HepG2 (cell line): Measurements from ENCODE around the gene IL17RC. TPM values are rescaled to one million over a fixed set of nuclear protein-coding genes. Genes with fewer than 3 reads are reported as not detected.
A peak's percentile ranks its signal among the peaks of the same experiment; 100 is the strongest.

ENCODE experiments used
- ARID2 ChIP-seq: sonication (generic); formaldehyde crosslinking; IDR thresholded peaks from 2 replicates; pipeline ENCODE4 v1.8.1; 2022; ENCODE audit warnings: mild to moderate bottlenecking, missing genetic modification reagents, borderline replicate concordance
- ATF7 ChIP-seq, 2 experiments: fragments of 450-650 bp in 1 of 2; sonication (generic) in 1 of 2; formaldehyde crosslinking in 1 of 2; IDR thresholded peaks; 2 replicates each; pipeline versions ENCODE4 v1.4.0 to v1.6.1; 2016 to 2020; ENCODE audit warnings: antibody characterized with exemption in 1 of 2, mild to moderate bottlenecking in 1 of 2, missing genetic modification reagents in 1 of 2
- CCAR2 ChIP-seq: fragments of 200-400 bp; formaldehyde crosslinking; optimal IDR thresholded peaks from 2 replicates; pipeline ENCODE3; 2018; ENCODE audit warnings: low read depth, mild to moderate bottlenecking, low read length, moderate library complexity
- CHD2 ChIP-seq: IDR thresholded peaks from 2 replicates; pipeline ENCODE4 v1.6.1; 2011; ENCODE audit warnings: low read depth, low read length, improper control_type of control experiment
- KLF15 ChIP-seq: sonication (generic); formaldehyde crosslinking; IDR thresholded peaks from 2 replicates; pipeline ENCODE4 v1.8.1; 2023; ENCODE audit warnings: borderline replicate concordance, mild to moderate bottlenecking, inconsistent platforms, missing genetic modification reagents, mixed read lengths
- MEIS2 ChIP-seq: sonication (generic); formaldehyde crosslinking; IDR thresholded peaks from 2 replicates; pipeline ENCODE4 v1.9.0; 2021; ENCODE audit warnings: mild to moderate bottlenecking, missing genetic modification reagents
- NFYB ChIP-seq: sonication (generic); formaldehyde crosslinking; IDR thresholded peaks from 2 replicates; pipeline ENCODE4 v1.4.0; 2020; ENCODE audit warnings: missing genetic modification reagents
- NKX3-1 ChIP-seq: sonication (generic); formaldehyde crosslinking; IDR thresholded peaks from 2 replicates; pipeline ENCODE4 v1.5.0; 2020; ENCODE audit warnings: missing genetic modification reagents
- PBX3 ChIP-seq: sonication (generic); formaldehyde crosslinking; IDR thresholded peaks from 2 replicates; pipeline ENCODE4 v1.8.1; 2023; ENCODE audit warnings: missing genetic modification reagents, inconsistent platforms, borderline replicate concordance
- PHB2 ChIP-seq: fragments of 450-650 bp; IDR thresholded peaks from 2 replicates; pipeline ENCODE4 v1.6.1; 2018; ENCODE audit not compliant: partially characterized antibody
- RFXAP ChIP-seq: sonication (generic); formaldehyde crosslinking; IDR thresholded peaks from 2 replicates; pipeline ENCODE4 v1.4.0; 2020; ENCODE audit warnings: missing genetic modification reagents, borderline replicate concordance
- SCMH1 ChIP-seq: sonication (generic); formaldehyde crosslinking; IDR thresholded peaks from 2 replicates; pipeline ENCODE4 v1.9.0; 2021; ENCODE audit warnings: missing genetic modification reagents, mild to moderate bottlenecking, borderline replicate concordance
- TBL1XR1 ChIP-seq: fragments of 150-350 bp; IDR thresholded peaks from 2 replicates; pipeline ENCODE4 v1.6.1; 2014; ENCODE audit warnings: borderline replicate concordance, low read length; ENCODE audit not compliant: partially characterized antibody
- ZNF235 ChIP-seq: sonication (generic); formaldehyde crosslinking; IDR thresholded peaks from 2 replicates; pipeline ENCODE4 v1.8.1; 2023; ENCODE audit warnings: mild to moderate bottlenecking, missing genetic modification reagents, borderline replicate concordance
- ZNF263 ChIP-seq: sonication (generic); formaldehyde crosslinking; IDR thresholded peaks from 2 replicates; pipeline ENCODE4 v1.4.0; 2020; ENCODE audit warnings: missing genetic modification reagents
- ZNF367 ChIP-seq: sonication (generic); formaldehyde crosslinking; IDR thresholded peaks from 2 replicates; pipeline ENCODE4 v1.4.0; 2020; ENCODE audit warnings: missing genetic modification reagents, borderline replicate concordance
- ZNF383 ChIP-seq: sonication (generic); formaldehyde crosslinking; IDR thresholded peaks from 2 replicates; pipeline ENCODE4 v1.4.0; 2020; ENCODE audit warnings: missing genetic modification reagents, mild to moderate bottlenecking, borderline replicate concordance
- ZNF460 ChIP-seq: sonication (generic); formaldehyde crosslinking; IDR thresholded peaks from 2 replicates; pipeline ENCODE4 v1.5.1; 2020; ENCODE audit warnings: missing genetic modification reagents, mild to moderate bottlenecking, borderline replicate concordance
- ZNF530 ChIP-seq: sonication (generic); formaldehyde crosslinking; IDR thresholded peaks from 2 replicates; pipeline ENCODE4 v1.5.0; 2020; ENCODE audit warnings: low read depth, mild to moderate bottlenecking, missing genetic modification reagents
- ZNF574 ChIP-seq: sonication (generic); formaldehyde crosslinking; IDR thresholded peaks from 2 replicates; pipeline ENCODE4 v1.4.0; 2020; ENCODE audit warnings: missing genetic modification reagents
- ZNF577 ChIP-seq: sonication (generic); formaldehyde crosslinking; IDR thresholded peaks from 2 replicates; pipeline ENCODE4 v1.4.0; 2020; ENCODE audit warnings: mild to moderate bottlenecking, low read depth, missing genetic modification reagents, borderline replicate concordance
- ZNF770 ChIP-seq: sonication (generic); formaldehyde crosslinking; IDR thresholded peaks from 2 replicates; pipeline ENCODE4 v1.5.0; 2020; ENCODE audit warnings: mild to moderate bottlenecking, missing genetic modification reagents
- ZNF776 ChIP-seq: sonication (generic); formaldehyde crosslinking; IDR thresholded peaks from 2 replicates; pipeline ENCODE4 v1.4.0; 2020; ENCODE audit warnings: mild to moderate bottlenecking, missing genetic modification reagents
- ZNF839 ChIP-seq: sonication (generic); formaldehyde crosslinking; IDR thresholded peaks from 2 replicates; pipeline ENCODE4 v1.4.0; 2020; ENCODE audit warnings: missing genetic modification reagents, mild to moderate bottlenecking, borderline replicate concordance
- polyA plus RNA-seq, 8 experiments: library from polyadenylated mRNA; depleted of rRNA in 3 of 8; stranded (reverse) in 7 of 8; unstranded in 1 of 8; fragments of >200 nt; fragmentation: Illumina TruSeq in 4 of 8; extraction: Trizol in 4 of 8; gene quantifications; 2 replicates each; pipeline versions ENCODE4 v1.2.1 to v1.2.3, GENCODE V29; 2011 to 2016; ENCODE audit warnings: low read depth in 4 of 8, missing spikeins in 1 of 8, mixed read lengths in 1 of 8; ENCODE audit not compliant: insufficient read depth in 1 of 8
- total RNA-seq, 5 experiments: library from RNA; depleted of rRNA; stranded (reverse); fragments of >200 nt; fragmentation: Illumina TruSeq; extraction: Trizol; gene quantifications; 2 replicates each; pipeline ENCODE4 v1.2.3, GENCODE V29; 2016; ENCODE audit warnings: low read depth in 1 of 5

The IL17RC gene
- total and polyA plus RNA-seq, 2 of the 13 experiments (the other 11 are each of a cell fraction or from before 2014, with no cell fraction given), result 20.7 to 24.0 TPM

- TF ChIP-seq ZNF235, result no peak
- TF ChIP-seq ARID2 (CRISPR knock-in tag), result no peak
- no peak for TF ChIP-seq ZNF770 (CRISPR knock-in tag)
- peak; percentile 92 for TF ChIP-seq NFYB (CRISPR knock-in tag)
- 0 out of 2 replicates have a peak, but pooled peaks have one; percentile 1 for TF ChIP-seq ZNF776 (CRISPR knock-in tag)
- no peak for TF ChIP-seq PHB2
- TF ChIP-seq ZNF577, result no peak
- peak; percentile 96 for TF ChIP-seq ATF7 (IDR thresholded peaks at IDR 0.05)
- peak; percentile 94 for TF ChIP-seq ATF7 (CRISPR knock-in tag; IDR thresholded peaks at IDR 0.05)
- TF ChIP-seq ZNF460 (CRISPR knock-in tag), result no peak
- no peak for TF ChIP-seq KLF15
- TF ChIP-seq ZNF383 (CRISPR knock-in tag), result 0 out of 2 replicates have a peak, but pooled peaks have one; percentile 1
- peak; percentile 22 for TF ChIP-seq TBL1XR1
- peak; percentile 73 for TF ChIP-seq MEIS2 (CRISPR knock-in tag)
- TF ChIP-seq ZNF367 (CRISPR knock-in tag), result peak; percentile 97
- no peak for TF ChIP-seq ZNF530 (CRISPR knock-in tag)
- no peak for TF ChIP-seq SCMH1
- no peak for TF ChIP-seq CCAR2
- peak; percentile 89; the same call in 1 of the 2 replicates for TF ChIP-seq RFXAP (CRISPR knock-in tag)
- peak; percentile 79; the same call in 1 of the 2 replicates for TF ChIP-seq NKX3-1 (CRISPR knock-in tag)
- TF ChIP-seq ZNF263, result peak; percentile 43; the same call in 1 of the 2 replicates
- peak; percentile 44; the same call in 1 of the 2 replicates for TF ChIP-seq CHD2
- TF ChIP-seq ZNF839 (CRISPR knock-in tag), result no peak
- TF ChIP-seq ZNF574, result peak; percentile 83
- peak; percentile 41; the same call in 1 of the 2 replicates for TF ChIP-seq PBX3 (CRISPR knock-in tag)
Observed at GRCh38 chr3:9933561-9934234, 16.8 kb downstream of the IL17RC start, which contains the start of gene CRELD1 (continued).
